K562 (cell line): ENCODE measurements around the gene OPTN. TPM values are rescaled to one million over a fixed set of nuclear protein-coding genes. Genes with fewer than 3 reads are reported as not detected.

Source experiments
- ATAC-seq: fragments of 200-7000 bp; cut with Tn5 transposase; 3 replicates; pipeline ENCODE4 v1.9.1; 2020; ENCODE audit warnings: moderate library complexity
- BruUV-seq: library from RNA; stranded (reverse); fragments of 400-500 nt; replicated peaks from 2 replicates; lab custom pipeline; 2021; lab: Mats Ljungman, UMichigan
- CTCF ChIA-PET: fragments of 300-600 bp; formaldehyde crosslinking; extraction: SDS; loops from one replicate; lab custom pipeline; 2021; ENCODE audit warnings: low intra/inter-chr PET ratio; lab: Yijun Ruan, JAX
- POLR2A ChIA-PET: fragments of 300-600, 350-650 bp; sonication (Branson Sonifier 250); formaldehyde crosslinking; extraction: SDS; loops from one replicate; lab custom pipeline; 2021; ENCODE audit warnings: antibody characterized with exemption, inconsistent platforms; lab: Yijun Ruan, JAX
- DNase-seq, 4 experiments: peaks; one replicate each; pipeline versions ENCODE4 v3.0.0 to v3.0.0-alpha.2; 2011 to 2018; ENCODE audit warnings: low spot score in 3 of 4, mixed read lengths in 3 of 4; ENCODE audit errors: extremely low read depth in 1 of 4
- FAIRE-seq: peaks from 2 replicates; lab custom pipeline; 2011; peaks lifted over from hg19 to GRCh38; lab: Jason Lieb, UNC
- H2AFZ ChIP-seq: 2 replicates; pipeline ENCODE4 v1.6.0; 2011; ENCODE audit warnings: low read depth, low read length, control low read depth, inconsistent platforms
- H3K27ac ChIP-seq: fragments of 200-600 bp; 3 replicates; pipeline ENCODE4 v1.8.0; 2011; ENCODE audit warnings: low read depth, mild to moderate bottlenecking, control low read depth, inconsistent platforms, low read length, moderate library complexity, mixed read lengths; ENCODE audit errors: extremely low read depth
- H3K27me3 ChIP-seq, 2 experiments: fragments of 300-600 bp in 1 of 2; 2 replicates in 1 of 2; 3 replicates in 1 of 2; pipeline versions ENCODE4 v1.6.0 to v1.8.0; 2011; ENCODE audit warnings: inconsistent platforms in 2 of 2, low read length in 2 of 2, mild to moderate bottlenecking in 1 of 2, mixed read lengths in 1 of 2, moderate library complexity in 1 of 2; ENCODE audit not compliant: control insufficient read depth in 2 of 2, insufficient read depth in 2 of 2
- H3K36me3 ChIP-seq: fragments of 300-600 bp; 3 replicates; pipeline ENCODE4 v1.8.0; 2011; ENCODE audit warnings: mild to moderate bottlenecking, low read length, inconsistent platforms; ENCODE audit not compliant: control insufficient read depth, insufficient read depth
- H3K4me1 ChIP-seq, 2 experiments: fragments of 200-600 bp in 1 of 2; replicated peaks in 1 of 2; 2 replicates in 1 of 2; 3 replicates in 1 of 2; pipeline versions ENCODE4 v1.5.1 to v1.8.0; 2011; ENCODE audit warnings: inconsistent platforms in 2 of 2, low read length in 2 of 2, mild to moderate bottlenecking in 1 of 2, mixed read lengths in 1 of 2, moderate library complexity in 1 of 2; ENCODE audit not compliant: control insufficient read depth in 2 of 2, insufficient read depth in 2 of 2
- H3K4me2 ChIP-seq: 2 replicates; pipeline ENCODE4 v1.6.1; 2011; ENCODE audit warnings: low read length, control low read depth, inconsistent platforms, mixed read lengths; ENCODE audit not compliant: insufficient read depth
- H3K4me3 ChIP-seq: fragments of 200-600 bp; sonication (generic), shearing (Covaris generic); 2 replicates; pipeline ENCODE4 v1.5.1; 2016; ENCODE audit warnings: control low read depth, inconsistent platforms
- H3K79me2 ChIP-seq: fragments of 200-600 bp; 3 replicates; pipeline ENCODE4 v1.8.0; 2011; ENCODE audit warnings: low read length, inconsistent platforms; ENCODE audit not compliant: control insufficient read depth, insufficient read depth
- H3K9ac ChIP-seq, 2 experiments: 2 replicates each; pipeline versions ENCODE4 v1.6.0 to v1.6.1; 2011; ENCODE audit warnings: low read depth in 2 of 2, low read length in 2 of 2, control low read depth in 1 of 2, inconsistent platforms in 1 of 2, mild to moderate bottlenecking in 1 of 2, mixed read lengths in 1 of 2; ENCODE audit not compliant: insufficient read depth in 1 of 2
- H3K9me1 ChIP-seq: one replicate; pipeline ENCODE4 v1.6.0; 2011; ENCODE audit warnings: inconsistent platforms, mild to moderate bottlenecking, low read length, moderate library complexity; ENCODE audit not compliant: control insufficient read depth, insufficient read depth
- H3K9me3 ChIP-seq: replicated peaks from 2 replicates; pipeline ENCODE4 v1.5.1; 2011; ENCODE audit warnings: low read depth, low read length, inconsistent platforms; ENCODE audit not compliant: control insufficient read depth, insufficient read depth
- H4K20me1 ChIP-seq: replicated peaks from 2 replicates; pipeline ENCODE4 v1.6.1; 2011; ENCODE audit warnings: low read length, inconsistent platforms, mixed read lengths; ENCODE audit not compliant: control insufficient read depth, insufficient read depth
- FOXK2 ChIP-seq, 2 experiments: fragments of 450-650 bp; IDR thresholded peaks in 1 of 2; conservative IDR thresholded peaks in 1 of 2; 2 replicates each; pipeline ENCODE4 v1.6.1; 2016; ENCODE audit warnings: low read depth in 2 of 2, mild to moderate bottlenecking in 1 of 2
- NEUROD1 ChIP-seq: fragments of 150-350 bp; IDR thresholded peaks from 2 replicates; pipeline ENCODE4 v1.6.1; 2014; ENCODE audit warnings: borderline replicate concordance, low read length, low read depth; ENCODE audit not compliant: partially characterized antibody
- RBM39 ChIP-seq: fragments of 200-400 bp; formaldehyde crosslinking; optimal IDR thresholded peaks from 2 replicates; pipeline ENCODE3; 2018; ENCODE audit warnings: low read depth, low read length
- RUNX1 ChIP-seq: sonication (generic); IDR thresholded peaks from 2 replicates; pipeline ENCODE4 v1.6.1; 2016; ENCODE audit warnings: antibody characterized with exemption, low read depth
- ZNF263 ChIP-seq: sonication (generic); formaldehyde crosslinking; IDR thresholded peaks from 2 replicates; pipeline ENCODE4 v1.8.0; 2022; ENCODE audit warnings: mild to moderate bottlenecking, missing genetic modification reagents, borderline replicate concordance
- WGBS: fragments of 100-300 bp; shearing (Covaris generic); methylation state at CpG from one replicate; pipeline ENCODE4 v1.1.6; 2016; ENCODE audit warnings: low coverage, mixed read lengths; ENCODE audit not compliant: insufficient coverage; ENCODE audit errors: missing lambda C conversion rate; 5-methylcytosine and 5-hydroxymethylcytosine counted together
- in situ Hi-C: fragments of 300-500 bp; cut with MboI; formaldehyde crosslinking; loops from 4 replicates; pipeline ENCODE4 v1.15.0; 2018; ENCODE audit warnings: inconsistent platforms, mixed read lengths
- intact Hi-C: fragments of 100-400 bp; cut with micrococcal nuclease; formaldehyde crosslinking; loops from 2 replicates; pipeline ENCODE4 v1.14.2; 2022
- polyA plus RNA-seq, 8 experiments: library from polyadenylated mRNA; depleted of rRNA in 4 of 8; stranded (reverse) in 5 of 8; unstranded in 3 of 8; fragments of >200 nt; fragmentation: Nextera tagmentation in 2 of 8; fragmentation: Illumina TruSeq in 1 of 8; extraction: Ambion mirVana in 2 of 8; extraction: Trizol in 1 of 8; gene quantifications; 2 replicates each; pipeline versions ENCODE4 v1.2.1 to v1.2.3, GENCODE V29; 2011 to 2014; ENCODE audit warnings: inconsistent platforms in 1 of 8, missing spikeins in 1 of 8
- total RNA-seq, 7 experiments: library from RNA; depleted of rRNA in 6 of 7; stranded (reverse); fragments of >200 nt in 6 of 7; fragmentation: Illumina TruSeq in 2 of 7; extraction: Trizol in 2 of 7; gene quantifications; 2 replicates each; pipeline versions ENCODE4 v1.2.1 to v1.2.3, GENCODE V29; 2011 to 2021; ENCODE audit warnings: low replicate concordance in 1 of 7
- TF ChIP-seq, protein P1 (sequence below): fragments of 450-650 bp; IDR thresholded peaks from 2 replicates; pipeline ENCODE4 v1.6.1; 2016; ENCODE audit warnings: antibody characterized with exemption

OPTN gene
- total and polyA plus RNA-seq, 9 of the 15 experiments (the other 6 are each of a cell fraction or from before 2014, with no cell fraction given): 2.2 to 6.8 (median 5.0) TPM

DNA sequence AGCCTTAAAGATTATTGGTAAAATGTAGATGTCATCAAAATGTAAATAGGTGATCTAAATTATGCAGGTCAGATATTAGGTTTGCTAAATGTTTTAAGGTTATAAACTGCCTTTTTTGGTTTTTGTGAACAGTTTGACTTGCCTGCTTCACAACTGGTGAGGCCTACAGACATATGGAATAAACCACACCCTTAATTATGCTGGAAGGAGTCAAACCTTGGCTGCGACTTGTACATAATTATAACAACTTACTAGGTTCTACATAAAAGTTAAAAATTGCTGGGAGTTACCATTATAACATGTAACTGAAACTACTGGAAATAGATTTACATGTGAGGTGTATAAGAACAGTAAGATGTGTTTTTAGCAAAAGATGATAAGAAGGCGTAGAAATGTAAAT, 31.5 kb upstream of the OPTN start:
- H3K9ac ChIP-seq: no peak overlapping the region
- no peaks in the 10 kb centered on the region for H3K36me3 ChIP-seq
- FAIRE-seq (no peak), DNase-seq (no peak), ATAC-seq (no peak)
- H3K4me2 ChIP-seq: no peak overlapping the region
- POLR2A ChIA-PET: no interaction called here
- no peak overlapping the region for H3K4me3 ChIP-seq
- no peaks in the 10 kb centered on the region for H3K4me1 ChIP-seq
- no peak overlapping the region for H3K27ac ChIP-seq
- TF ChIP-seq RBM39: no peak
- no peak for TF ChIP-seq RUNX1
- TF ChIP-seq, protein P1, sequence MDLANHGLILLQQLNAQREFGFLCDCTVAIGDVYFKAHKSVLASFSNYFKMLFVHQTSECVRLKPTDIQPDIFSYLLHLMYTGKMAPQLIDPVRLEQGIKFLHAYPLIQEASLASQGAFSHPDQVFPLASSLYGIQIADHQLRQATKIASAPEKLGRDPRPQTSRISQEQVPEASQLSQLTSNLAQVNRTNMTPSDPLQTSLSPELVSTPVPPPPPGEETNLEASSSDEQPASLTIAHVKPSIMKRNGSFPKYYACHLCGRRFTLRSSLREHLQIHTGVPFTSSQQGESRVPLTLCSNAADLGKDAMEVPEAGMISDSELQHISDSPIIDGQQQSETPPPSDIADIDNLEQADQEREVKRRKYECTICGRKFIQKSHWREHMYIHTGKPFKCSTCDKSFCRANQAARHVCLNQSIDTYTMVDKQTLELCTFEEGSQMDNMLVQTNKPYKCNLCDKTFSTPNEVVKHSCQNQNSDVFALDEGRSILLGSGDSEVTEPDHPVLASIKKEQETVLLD: no peak
- no peak for TF ChIP-seq FOXK2 (conservative IDR thresholded peaks at IDR 0.05 in 1 of 2, IDR thresholded peaks at IDR 0.05 in 1 of 2; ENCODE audit: low read depth in 2 of 2)
- no peak for TF ChIP-seq ZNF263
- no peak for TF ChIP-seq NEUROD1
- H3K9me3 ChIP-seq: no peaks in the 10 kb centered on the region
- H3K79me2 ChIP-seq: no peaks in the 10 kb centered on the region
- H2AFZ ChIP-seq: no peak overlapping the region
- no peaks in the 10 kb centered on the region for H4K20me1 ChIP-seq
- intact Hi-C loops: no loop called here
- no peaks in the 10 kb centered on the region for H3K9me1 ChIP-seq
- WGBS: 21% methylated on average over 2 of the region's 2 CpGs
- CTCF ChIA-PET: no interaction called here
- in situ Hi-C loops: no loop called here
- BruUV-seq: no TSS peak
- H3K27me3 ChIP-seq: no peaks in the 10 kb centered on the region; a peak in 2 of 5 replicates
